HFFc6 (cell line): ENCODE results near the gene KLHL29. TPM values are rescaled to one million over a fixed set of nuclear protein-coding genes. Genes with fewer than 3 reads are reported as not detected.

ENCODE experiments used
- DNase-seq: peaks from one replicate; pipeline ENCODE4 v3.0.0-alpha.2; 2018
- H3K27ac Mint-ChIP-seq: 2 replicates; pipeline ENCODE4 v1.8.0; 2020; ENCODE audit warnings: mild to moderate bottlenecking, mixed read lengths
- H3K27me3 Mint-ChIP-seq: 2 replicates; pipeline ENCODE4 v1.8.0; 2021; ENCODE audit warnings: mild to moderate bottlenecking, moderate library complexity, mixed read lengths; ENCODE audit not compliant: insufficient read depth
- H3K36me3 Mint-ChIP-seq: 2 replicates; pipeline ENCODE4 v1.8.0; 2021; ENCODE audit warnings: low read depth, mixed read lengths
- H3K4me1 Mint-ChIP-seq: 2 replicates; pipeline ENCODE4 v1.8.0; 2020; ENCODE audit warnings: low read depth, mixed read lengths
- H3K4me3 Mint-ChIP-seq: 2 replicates; pipeline ENCODE4 v1.8.0; 2020; ENCODE audit warnings: mild to moderate bottlenecking, moderate library complexity, mixed read lengths
- H3K9me3 Mint-ChIP-seq: 2 replicates; pipeline ENCODE4 v1.8.0; 2020; ENCODE audit warnings: mild to moderate bottlenecking, mixed read lengths
- total RNA-seq, 6 experiments: library from RNA; stranded (reverse); fragmentation: NEBNext Ultra II Directional; extraction: Animal tissue kit (Norgen Biotek cat#: 25700); gene quantifications; 2 replicates in 1 of 6; 3 replicates in 5 of 6; pipeline ENCODE4 v1.2.3, GENCODE V29; 2021
- TF ChIP-seq, protein P1 (sequence below): fragments of 200-600 bp; sonication (generic); IDR thresholded peaks from 2 replicates; pipeline ENCODE4 v1.5.0; 2021; ENCODE audit warnings: antibody characterized with exemption, mild to moderate bottlenecking

KLHL29 gene
- total RNA-seq, 6 experiments from 2014 or later, result 7.4 to 9.7 (median 8.6) TPM

DNA sequence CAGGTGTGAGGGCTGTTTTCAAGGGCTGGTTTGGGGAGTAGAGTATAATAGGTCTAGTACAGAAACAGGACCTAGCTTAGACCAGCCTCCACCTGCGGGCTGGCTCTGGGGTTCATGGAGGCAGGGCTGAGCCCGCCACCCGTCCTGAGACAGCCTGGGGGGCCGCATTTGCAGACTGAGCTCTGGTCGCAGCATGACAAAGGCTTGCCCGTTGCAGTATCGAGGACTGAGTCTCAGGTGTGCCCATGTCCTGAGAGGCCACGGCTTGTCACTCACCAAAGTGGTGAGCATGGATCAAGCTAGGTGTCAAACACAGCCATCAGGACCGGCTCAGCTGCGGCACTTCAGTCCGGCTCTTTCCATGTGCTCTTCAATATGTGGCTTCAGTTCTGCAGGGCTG is 144.7 kb downstream of the KLHL29 start:
- Mint-ChIP-seq H3K27ac (no peak overlapping the region), H3K36me3 (no peaks in the 10 kb centered on the region), H3K4me3 (no peak overlapping the region), H3K27me3 (no peaks in the 10 kb centered on the region), H3K4me1 (peaks cover 6% of the 10 kb centered on the region), H3K9me3 (no peaks in the 10 kb centered on the region)
- TF ChIP-seq, protein P1, sequence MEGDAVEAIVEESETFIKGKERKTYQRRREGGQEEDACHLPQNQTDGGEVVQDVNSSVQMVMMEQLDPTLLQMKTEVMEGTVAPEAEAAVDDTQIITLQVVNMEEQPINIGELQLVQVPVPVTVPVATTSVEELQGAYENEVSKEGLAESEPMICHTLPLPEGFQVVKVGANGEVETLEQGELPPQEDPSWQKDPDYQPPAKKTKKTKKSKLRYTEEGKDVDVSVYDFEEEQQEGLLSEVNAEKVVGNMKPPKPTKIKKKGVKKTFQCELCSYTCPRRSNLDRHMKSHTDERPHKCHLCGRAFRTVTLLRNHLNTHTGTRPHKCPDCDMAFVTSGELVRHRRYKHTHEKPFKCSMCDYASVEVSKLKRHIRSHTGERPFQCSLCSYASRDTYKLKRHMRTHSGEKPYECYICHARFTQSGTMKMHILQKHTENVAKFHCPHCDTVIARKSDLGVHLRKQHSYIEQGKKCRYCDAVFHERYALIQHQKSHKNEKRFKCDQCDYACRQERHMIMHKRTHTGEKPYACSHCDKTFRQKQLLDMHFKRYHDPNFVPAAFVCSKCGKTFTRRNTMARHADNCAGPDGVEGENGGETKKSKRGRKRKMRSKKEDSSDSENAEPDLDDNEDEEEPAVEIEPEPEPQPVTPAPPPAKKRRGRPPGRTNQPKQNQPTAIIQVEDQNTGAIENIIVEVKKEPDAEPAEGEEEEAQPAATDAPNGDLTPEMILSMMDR, result no peak
- DNase-seq, result no peak

DNA sequence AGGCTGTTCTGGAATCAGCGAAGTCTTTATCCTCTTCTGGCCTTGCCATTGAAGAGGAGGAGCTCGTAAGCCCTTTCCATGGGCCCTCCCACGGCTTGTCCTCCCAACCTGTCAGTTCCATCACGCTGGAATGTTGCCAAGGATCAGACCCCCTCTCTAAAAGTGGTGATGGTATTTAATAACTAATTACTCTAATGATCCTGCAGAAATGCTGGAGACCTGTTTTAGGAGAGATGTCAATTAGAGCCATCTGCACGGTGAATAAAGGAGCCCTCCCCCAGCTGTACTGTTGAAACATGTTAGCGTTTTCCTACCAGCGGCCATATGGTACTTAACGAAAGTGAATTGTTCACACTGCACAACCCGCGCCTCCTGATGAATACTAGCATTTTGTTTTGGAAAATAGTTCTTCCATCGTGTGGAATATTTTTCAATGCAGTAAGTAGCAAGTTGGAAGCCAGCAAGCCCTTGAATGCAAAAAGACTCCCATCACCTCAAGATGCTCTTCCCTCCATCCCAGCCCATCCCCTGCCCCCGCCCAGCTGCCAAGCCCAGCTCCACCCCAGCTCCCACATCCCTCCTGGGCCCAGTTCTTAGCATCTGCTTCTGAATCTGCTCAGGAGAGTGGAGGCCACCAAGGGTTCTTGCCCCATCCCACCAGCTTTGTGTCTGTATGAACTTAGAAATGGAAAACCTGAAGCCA is 145.4 kb downstream of the KLHL29 start:
- TF ChIP-seq, protein P1, result no peak
- no peak overlapping the region for H3K27ac Mint-ChIP-seq
- H3K4me3 Mint-ChIP-seq, result no peak overlapping the region
- no peak for DNase-seq
- no peaks in the 10 kb centered on the region for H3K9me3 Mint-ChIP-seq
- H3K27me3 Mint-ChIP-seq, result no peaks in the 10 kb centered on the region
- H3K36me3 Mint-ChIP-seq, result no peaks in the 10 kb centered on the region
- no peaks in the 10 kb centered on the region for H3K4me1 Mint-ChIP-seq

DNA sequence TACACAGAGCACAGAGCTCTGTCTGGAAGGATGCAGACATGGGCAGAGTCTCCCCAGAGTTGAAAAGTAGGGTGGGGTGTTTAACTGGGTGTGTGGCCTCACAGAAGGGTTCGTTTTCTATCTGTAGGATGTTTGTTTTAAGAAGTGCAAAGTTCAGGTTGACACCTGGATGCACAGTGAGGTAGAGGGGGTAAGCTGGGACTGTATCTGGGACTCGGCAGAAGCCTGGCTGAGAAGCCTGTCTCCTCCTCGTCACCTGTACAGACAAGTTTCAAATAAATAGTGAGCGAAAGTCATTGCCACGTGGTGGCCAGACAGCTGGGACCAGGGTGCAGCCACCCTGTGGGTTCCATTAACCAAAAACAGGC is 145.9 kb downstream of the KLHL29 start:
- H3K27ac Mint-ChIP-seq, result no peak overlapping the region
- no peaks in the 10 kb centered on the region for H3K4me1 Mint-ChIP-seq
- no peaks in the 10 kb centered on the region for H3K36me3 Mint-ChIP-seq
- TF ChIP-seq, protein P1, result no peak
- H3K27me3 Mint-ChIP-seq, result no peaks in the 10 kb centered on the region
- no peaks in the 10 kb centered on the region for H3K9me3 Mint-ChIP-seq
- no peak overlapping the region for H3K4me3 Mint-ChIP-seq
- no peak for DNase-seq

- no peaks in the 10 kb centered on the region for H3K9me3 Mint-ChIP-seq
- H3K4me3 Mint-ChIP-seq, result no peak overlapping the region
- no peaks in the 10 kb centered on the region for H3K27me3 Mint-ChIP-seq
- DNase-seq, result no peak
- no peaks in the 10 kb centered on the region for H3K36me3 Mint-ChIP-seq
- no peaks in the 10 kb centered on the region for H3K4me1 Mint-ChIP-seq
- no peak overlapping the region for H3K27ac Mint-ChIP-seq
- TF ChIP-seq, protein P1, result no peak
Measured at GRCh38 chr2:23531280-23531679, 146.3 kb downstream of the KLHL29 start.

GRCh38 chr2:23531881-23532280 is 146.9 kb downstream of the KLHL29 start:
- H3K27me3 Mint-ChIP-seq, result no peaks in the 10 kb centered on the region
- no peaks in the 10 kb centered on the region for H3K9me3 Mint-ChIP-seq
- DNase-seq, result no peak
- no peak overlapping the region for H3K4me3 Mint-ChIP-seq
- no peak overlapping the region for H3K27ac Mint-ChIP-seq
- no peaks in the 10 kb centered on the region for H3K4me1 Mint-ChIP-seq
- TF ChIP-seq, protein P1, result no peak
- H3K36me3 Mint-ChIP-seq, result no peaks in the 10 kb centered on the region
